GM04504 (cell line): ENCODE measurements around the gene CNTN6.

Experiments
- DNase-seq: peaks from one replicate; pipeline ENCODE4 v3.0.0-alpha.2; 2012; ENCODE audit warnings: low read depth

The CNTN6 gene

DNA sequence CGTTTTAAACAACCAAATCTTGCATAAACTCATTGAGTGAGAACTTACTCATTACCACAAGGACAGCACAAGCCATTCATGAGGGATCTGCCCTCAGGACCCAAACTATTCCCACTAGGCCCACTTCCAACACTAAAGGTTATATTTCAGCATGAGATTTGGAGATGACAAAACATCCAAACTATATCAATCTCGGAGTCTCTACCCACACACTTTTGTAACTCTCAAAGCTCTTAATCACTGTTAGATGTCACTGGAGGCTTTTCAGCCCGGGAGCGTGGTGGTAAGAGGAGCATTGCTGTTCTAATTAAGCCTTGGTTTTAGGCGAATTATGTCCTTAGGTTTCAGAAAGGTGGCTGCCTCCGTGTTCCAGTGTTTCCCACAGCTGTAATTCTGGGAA lies 86.3 kb downstream of the CNTN6 start:
- no peak for DNase-seq

DNA sequence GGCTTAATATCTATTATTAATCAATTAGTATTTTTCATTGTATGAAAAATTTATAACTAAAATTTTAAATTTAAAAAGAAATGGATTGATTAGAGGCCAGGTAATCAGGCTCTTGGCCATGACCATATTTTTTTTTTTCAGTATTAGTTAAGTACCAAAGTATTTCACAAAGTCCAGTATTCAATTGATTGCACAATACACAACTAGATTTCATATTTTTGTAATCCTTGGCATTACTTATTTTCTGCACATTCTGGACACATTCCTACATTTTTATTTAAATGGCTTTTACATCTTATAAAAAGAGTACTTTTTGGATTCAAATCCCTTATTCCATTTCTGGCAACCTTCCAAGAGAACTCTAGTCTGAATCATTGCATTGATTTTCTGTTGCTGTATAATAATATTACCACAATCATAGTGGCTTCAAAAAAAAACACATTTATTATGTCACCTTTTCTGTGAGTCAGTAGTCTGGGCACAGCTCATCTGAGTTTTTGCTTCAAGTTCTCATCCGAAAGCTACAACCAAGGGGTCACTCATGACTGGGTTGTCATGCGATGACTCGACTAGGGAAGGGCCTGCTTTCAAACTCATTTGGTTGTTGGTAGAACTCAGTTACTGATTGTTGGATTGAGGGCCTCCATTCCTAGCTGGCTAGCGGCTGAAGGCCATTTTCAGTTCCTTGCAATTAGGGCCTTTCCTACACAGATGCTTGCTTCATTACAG lies 90.7 kb downstream of the CNTN6 start:
- peak; percentile 57 for DNase-seq

DNA sequence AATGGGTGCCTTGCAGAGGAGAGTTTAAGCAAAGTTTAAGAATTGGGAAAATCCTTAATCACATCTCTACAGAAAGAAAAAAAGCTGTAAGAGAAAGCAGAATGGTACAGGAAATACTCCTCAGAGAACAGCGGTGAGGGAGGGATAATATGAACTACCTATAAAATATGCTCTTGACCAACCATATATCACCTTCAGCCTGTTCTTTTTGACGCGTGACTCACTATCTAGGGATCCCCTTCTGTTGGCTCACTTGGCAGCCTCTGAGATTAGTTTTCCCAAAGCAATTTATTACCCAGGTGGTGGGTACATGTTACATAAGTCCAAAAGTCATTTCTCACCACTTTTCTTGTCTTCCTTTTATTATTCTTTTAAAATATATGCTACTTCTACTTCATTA lies 97.7 kb downstream of the CNTN6 start:
- no peak for DNase-seq

GRCh38 chr3:1191026-1191425 lies 98.2 kb downstream of the CNTN6 start:
- DNase-seq: no peak

DNA sequence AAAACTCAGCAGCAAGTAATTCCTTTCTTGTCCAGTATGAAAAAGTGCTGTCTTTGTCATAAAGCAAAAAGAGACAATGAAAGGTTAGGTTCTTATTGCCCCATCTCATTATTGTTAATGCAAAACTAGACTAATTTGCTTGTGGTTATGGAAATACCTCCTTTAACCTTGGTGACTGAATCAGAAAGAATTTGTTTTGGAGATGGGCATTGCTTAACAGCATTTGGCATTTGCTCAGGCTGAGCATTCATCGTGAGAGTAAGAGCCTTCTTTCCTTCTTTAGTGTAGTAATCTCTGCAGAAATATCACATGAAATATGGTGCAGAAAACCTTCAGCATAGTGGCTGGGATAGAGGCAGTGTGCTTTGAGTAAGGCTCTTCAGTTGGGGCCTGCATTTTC lies 103.1 kb downstream of the CNTN6 start:
- peak; percentile 84 for DNase-seq

DNA sequence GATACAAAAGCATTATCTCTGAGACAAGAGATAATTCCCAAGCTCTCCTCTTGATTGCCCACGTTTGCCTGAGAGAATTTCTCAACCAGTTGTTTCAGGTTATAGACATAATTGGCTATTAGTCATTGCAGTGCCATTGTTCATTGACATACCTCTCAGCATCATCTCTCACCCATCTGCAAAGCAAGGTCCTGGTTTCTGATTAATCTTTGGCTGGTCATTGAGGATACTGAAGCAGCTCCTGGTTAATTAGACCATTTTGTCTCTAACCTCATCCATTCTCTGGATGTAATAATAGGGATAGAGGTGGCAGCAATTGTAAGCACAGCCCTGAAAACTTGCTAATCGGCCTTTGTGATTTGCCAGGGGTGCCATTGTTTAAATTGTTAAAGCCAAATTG lies 104.2 kb downstream of the CNTN6 start:
- no peak for DNase-seq

- no peak for DNase-seq
These were observed 107.5 kb downstream of the CNTN6 start for GRCh38 chr3:1200371-1200770.

DNA sequence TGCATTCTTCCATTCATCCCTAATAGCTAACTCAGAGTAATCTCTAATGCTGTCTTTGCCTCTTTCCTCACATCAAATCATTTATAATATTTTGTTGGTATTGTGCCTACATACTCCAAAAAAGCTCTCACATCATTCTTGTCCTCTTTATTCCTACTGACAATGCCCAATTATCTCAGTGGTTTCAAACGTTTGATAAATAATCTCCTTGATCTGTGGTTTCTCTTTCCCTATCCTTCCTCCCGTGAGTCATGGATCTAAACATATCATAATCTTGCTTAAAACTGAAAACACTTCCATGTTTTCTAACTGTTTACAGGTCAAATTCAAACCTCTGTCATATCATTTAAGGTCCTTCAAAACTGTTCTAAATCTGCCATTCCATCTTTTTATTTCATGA lies 115.1 kb downstream of the CNTN6 start:
- DNase-seq: no peak

- DNase-seq: no peak
These were observed 122.1 kb downstream of the CNTN6 start for GRCh38 chr3:1214933-1215332.

GRCh38 chr3:1216856-1217255 lies 124.0 kb downstream of the CNTN6 start:
- no peak for DNase-seq

DNA sequence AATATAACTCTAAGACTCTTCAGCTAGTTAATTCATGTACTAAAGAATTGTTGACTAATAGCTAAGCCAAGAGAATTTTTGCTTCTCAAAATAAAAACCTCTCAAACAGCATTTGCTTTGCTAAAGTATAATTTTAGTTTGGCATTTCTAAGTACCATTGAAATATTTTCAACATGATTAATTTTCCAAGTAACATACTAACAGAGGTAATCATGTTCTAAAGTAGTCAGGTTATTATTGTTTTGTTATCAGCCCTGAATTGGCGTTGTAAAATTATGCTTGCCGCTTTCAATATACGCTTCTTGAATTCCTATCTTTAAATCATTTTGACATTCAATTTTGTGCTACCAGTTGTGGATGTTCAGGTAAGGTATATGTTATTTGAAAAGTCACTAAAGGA lies 134.3 kb downstream of the CNTN6 start:
- DNase-seq: no peak

DNA sequence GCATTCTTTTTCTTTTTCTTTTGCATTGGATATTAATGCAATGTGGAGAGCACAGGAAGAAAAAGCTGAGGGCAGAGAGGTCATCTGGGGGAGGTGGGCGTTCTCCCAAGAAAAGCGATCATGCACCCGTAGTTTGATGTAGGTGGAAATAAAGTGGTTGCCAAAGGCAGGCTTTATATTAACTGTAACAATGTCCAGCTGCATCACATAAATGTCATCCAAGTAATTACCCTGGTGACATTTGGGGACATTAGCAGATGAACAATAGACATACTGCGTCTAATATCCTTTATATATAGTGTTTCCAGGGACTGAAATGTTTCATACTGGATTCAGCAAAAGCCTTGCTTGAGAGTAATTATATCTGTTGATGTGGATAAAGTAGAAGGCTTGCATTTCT lies 135.5 kb downstream of the CNTN6 start:
- DNase-seq: no peak

DNA sequence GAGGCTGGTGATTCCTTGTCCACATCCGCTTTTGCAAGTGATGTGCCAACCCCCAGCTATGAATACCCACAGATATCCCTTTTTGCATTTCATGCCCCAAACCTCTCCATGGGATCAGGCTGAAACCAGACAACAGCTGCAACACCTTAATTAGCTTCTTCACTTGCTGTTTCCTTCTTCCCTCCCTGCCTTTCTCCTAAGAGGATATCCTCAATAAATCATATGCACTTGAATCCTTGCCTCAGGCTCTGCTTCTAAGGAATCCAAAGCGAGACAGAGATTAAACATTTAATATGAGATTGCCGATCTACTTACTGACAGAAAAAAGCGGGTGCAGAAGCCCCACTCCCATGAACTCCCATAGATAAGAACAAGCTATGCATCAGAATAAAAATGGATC lies 138.1 kb downstream of the CNTN6 start:
- no peak for DNase-seq

GRCh38 chr3:1232276-1232675 lies 139.5 kb downstream of the CNTN6 start:
- no peak for DNase-seq

- no peak for DNase-seq
These were observed 142.8 kb downstream of the CNTN6 start for GRCh38 chr3:1235526-1236120.

DNA sequence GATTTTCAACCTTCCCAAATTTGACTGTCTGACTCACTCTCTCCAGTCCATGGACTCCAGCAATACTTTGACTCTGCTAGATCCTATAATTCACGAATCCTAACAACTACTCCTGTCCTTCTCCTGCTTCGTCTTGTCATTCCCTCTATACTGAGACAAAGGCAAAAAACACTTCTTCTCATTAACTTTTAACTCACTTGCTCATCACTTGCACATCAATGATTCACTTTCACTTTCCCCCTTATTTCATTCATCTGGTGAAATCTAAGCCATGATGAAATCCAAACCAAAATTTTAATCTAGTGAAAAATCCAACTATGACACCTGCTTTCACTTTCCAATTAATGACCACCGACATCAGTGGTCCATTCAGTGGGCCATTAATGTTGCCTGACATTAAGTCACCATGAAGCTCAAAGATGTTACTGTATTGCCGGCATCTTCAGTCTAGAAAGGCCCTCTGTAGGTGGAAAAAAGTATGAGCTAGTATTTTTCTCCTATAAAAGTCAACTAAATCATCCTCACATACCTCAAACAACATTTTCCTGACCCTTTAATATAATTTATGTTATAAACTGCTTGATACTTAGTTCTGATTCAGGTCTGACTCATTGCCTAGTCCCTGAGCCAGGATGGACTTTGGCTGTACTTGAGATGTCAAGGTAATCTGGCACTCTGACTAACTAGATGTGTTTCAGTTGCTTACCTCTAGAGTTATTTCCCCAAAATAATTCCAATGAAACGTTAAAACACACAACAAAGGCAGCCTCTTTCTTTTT lies 158.6 kb downstream of the CNTN6 start:
- DNase-seq: no peak

DNA sequence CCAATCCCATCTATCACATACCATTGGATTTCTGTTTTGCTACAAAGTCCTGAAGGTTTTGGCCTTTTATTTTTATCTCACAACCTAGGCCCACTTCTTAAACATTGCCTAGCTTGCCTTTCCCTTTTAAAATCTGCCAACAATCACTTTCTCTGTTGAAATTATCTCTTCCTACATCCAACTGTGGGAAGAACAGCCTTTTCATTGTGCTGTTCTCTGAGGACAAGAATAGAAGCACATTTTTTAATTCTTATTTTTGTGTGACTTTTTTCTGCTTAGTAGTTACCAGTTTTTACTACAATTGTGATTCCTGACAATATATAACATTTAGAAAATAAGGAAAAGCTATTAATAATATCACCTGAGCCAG lies 159.2 kb downstream of the CNTN6 start:
- DNase-seq: no peak

DNA sequence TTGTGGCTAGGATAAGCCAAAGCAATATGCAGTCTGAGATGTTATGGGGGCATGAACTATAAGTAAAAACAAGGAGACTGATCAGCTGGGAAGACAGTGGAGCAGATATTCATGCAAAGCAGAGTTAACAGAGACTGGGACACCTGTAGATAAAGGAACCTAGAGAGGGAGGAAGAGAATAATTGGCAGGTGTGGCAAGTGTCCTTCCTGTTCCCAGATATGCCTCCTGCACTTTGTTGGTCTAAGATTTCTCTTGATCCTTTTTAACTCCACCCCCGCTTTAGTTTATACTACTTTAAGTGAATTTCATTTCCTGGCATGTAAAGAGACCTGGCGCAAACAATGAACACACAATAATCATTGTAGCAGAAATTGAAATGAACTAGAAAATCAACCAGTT lies 169.4 kb downstream of the CNTN6 start:
- DNase-seq: no peak

DNA sequence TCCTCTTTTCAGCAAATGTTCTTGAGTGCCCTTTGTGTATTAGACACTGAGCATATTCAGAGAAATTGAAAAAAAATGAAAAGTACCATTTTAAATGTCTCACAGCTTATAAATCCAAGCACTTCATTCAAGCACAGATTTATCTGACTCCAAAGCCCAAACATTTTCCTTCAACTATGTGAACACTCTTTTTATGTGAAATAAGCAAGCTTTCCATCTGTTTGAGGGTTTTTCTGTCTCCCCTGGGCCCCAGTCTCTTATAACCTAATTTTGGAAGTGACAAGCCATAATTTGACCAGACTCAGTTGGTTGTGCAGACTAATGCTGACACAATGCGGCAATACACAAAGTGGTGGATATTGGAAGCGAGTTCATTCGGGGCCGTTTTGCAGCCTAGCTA lies 170.3 kb downstream of the CNTN6 start:
- no peak for DNase-seq

GRCh38 chr3:1269808-1270207 lies 177.0 kb downstream of the CNTN6 start:
- DNase-seq: no peak

GRCh38 chr3:1272546-1273265 lies 179.9 kb downstream of the CNTN6 start:
- DNase-seq: no peak

DNA sequence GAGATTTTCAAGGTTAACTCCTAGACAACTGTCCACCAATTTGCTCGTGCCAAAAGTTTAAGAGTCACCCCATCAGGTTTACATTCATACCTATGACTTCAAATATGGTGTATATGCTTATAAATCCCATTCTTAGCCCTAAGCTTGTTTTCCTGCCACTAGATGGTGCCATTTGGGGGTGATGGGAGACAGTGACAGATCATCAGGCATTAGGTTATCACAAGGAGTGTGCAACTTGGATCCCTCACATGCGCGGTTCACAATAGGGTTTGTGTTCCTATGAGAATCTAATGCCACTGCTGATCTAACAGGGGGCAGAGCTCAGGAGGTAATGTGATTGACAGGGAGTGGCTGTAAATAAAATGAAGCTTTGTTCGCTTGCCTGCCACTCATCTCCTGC lies 182.7 kb downstream of the CNTN6 start:
- no peak for DNase-seq

GRCh38 chr3:1287815-1288214 lies 195.0 kb downstream of the CNTN6 start:
- DNase-seq: no peak
